ENCODE measurements around the gene MAT2B.

DNA sequence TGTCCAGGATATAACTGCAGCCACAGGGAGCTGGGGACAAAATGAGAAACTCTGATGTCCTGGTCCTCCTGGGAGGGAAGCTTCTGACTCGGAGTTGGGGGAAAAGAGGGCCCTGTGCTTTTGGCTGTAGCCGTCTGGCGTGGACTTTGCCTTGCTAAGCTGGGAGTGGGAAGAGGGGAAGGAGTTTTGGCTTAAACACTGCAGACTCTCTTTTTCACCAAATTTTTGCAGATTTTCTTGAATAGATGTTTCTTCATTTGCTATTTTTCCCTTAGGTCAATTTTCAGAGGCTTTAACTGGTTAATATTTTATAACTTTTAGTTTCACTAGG lies 15.7 kb upstream of the MAT2B start:
- TF ChIP-seq CTCF (IDR thresholded peaks at IDR 0.05) (no peak), POLR2A (IDR thresholded peaks at IDR 0.05) (no peak), POLR2AphosphoS5 (IDR thresholded peaks at IDR 0.05) (no peak), EP300 (IDR thresholded peaks at IDR 0.05) (no peak)
